SK-N-MC (cell line): Measurements from ENCODE around the gene POMT1.
"Not testable (repeated sequence)": the region's sequence is repeated elsewhere in the genome, so short reads cannot be mapped to it uniquely, and the experiment has no call there.

Experiments
- DNase-seq: peaks from one replicate; pipeline ENCODE4 v3.0.0-alpha.2; 2011; ENCODE audit warnings: low read depth, low spot score
- H3K27ac ChIP-seq: fragments of 200-600 bp; sonication (generic); 2 replicates; pipeline ENCODE4 v1.5.1; 2016; ENCODE audit warnings: mixed run types
- H3K36me3 ChIP-seq: fragments of 200-600 bp; sonication (generic); 2 replicates; pipeline ENCODE4 v1.6.1; 2017; ENCODE audit warnings: antibody characterized with exemption, low read length, mixed read lengths; ENCODE audit not compliant: insufficient read depth
- H3K4me3 ChIP-seq: fragments of 200-600 bp; sonication (generic); 2 replicates; pipeline ENCODE4 v1.5.1; 2016
- H3K9ac ChIP-seq: fragments of 200-600 bp; sonication (generic); 2 replicates; pipeline ENCODE4 v1.8.0; 2017; ENCODE audit warnings: mixed run types, mixed read lengths; ENCODE audit not compliant: insufficient read length
- H3K9me3 ChIP-seq: fragments of 200-600 bp; sonication (generic); 2 replicates; pipeline ENCODE4 v1.6.1; 2017; ENCODE audit warnings: low read depth, mild to moderate bottlenecking, antibody characterized with exemption, low read length, moderate library complexity, mixed read lengths
- EZH2 ChIP-seq: fragments of 200-600 bp; sonication (generic); IDR thresholded peaks from one replicate; pipeline ENCODE4 v1.6.1; 2017; ENCODE audit warnings: antibody characterized with exemption
- FOXP2 ChIP-seq: optimal IDR thresholded peaks from 2 replicates; pipeline ENCODE3; 2011; ENCODE audit warnings: mild to moderate bottlenecking, moderate library complexity; ENCODE audit not compliant: insufficient read depth; ENCODE audit errors: extremely low read length, control extremely low read depth
- POLR2AphosphoS5 ChIP-seq: IDR thresholded peaks from 2 replicates; pipeline ENCODE4 v1.6.1; 2012; ENCODE audit warnings: mild to moderate bottlenecking, low read depth, low read length, borderline replicate concordance

The POMT1 gene

GRCh38 chr9:131500377-131500776 is 2.3 kb upstream of the POMT1 start:
- peak overlapping the region; percentile 68; the same call in 1 of the 2 replicates for H3K27ac ChIP-seq

GRCh38 chr9:131500939-131501541 is 1.7 kb upstream of the POMT1 start:
- no peak overlapping the region for H3K9ac ChIP-seq
- no peaks in the 10 kb centered on the region for H3K9me3 ChIP-seq
- DNase-seq: no peak
- peak; percentile 3; the same call in 1 of the 2 replicates for TF ChIP-seq POLR2AphosphoS5
- TF ChIP-seq EZH2: no peak
- peak overlapping the region; percentile 68; the same call in 1 of the 2 replicates for H3K27ac ChIP-seq
- H3K4me3 ChIP-seq: no peak overlapping the region
- H3K36me3 ChIP-seq: peaks cover 32% of the 10 kb centered on the region

More at GRCh38 chr9:131500377-131500776, 2.3 kb upstream of the POMT1 start:
- Histone ChIP-seq H3K9ac (no peak overlapping the region), H3K4me3 (no peak overlapping the region), H3K36me3 (peaks cover 39% of the 10 kb centered on the region), H3K9me3 (no peaks in the 10 kb centered on the region)
- DNase-seq: no peak
- TF ChIP-seq POLR2AphosphoS5: peak; percentile 6; the same call in 1 of the 2 replicates
- TF ChIP-seq FOXP2: no peak

GRCh38 chr9:131503626-131504465 is 1.1 kb downstream of the POMT1 start:
- Histone ChIP-seq H3K4me3 (peak overlapping the region; percentile 96), H3K9ac (peak overlapping the region; percentile 93), H3K9me3 (no peaks in the 10 kb centered on the region), H3K27ac (no peak overlapping the region), H3K36me3 (peaks cover 7% of the 10 kb centered on the region)
- no peak for DNase-seq
- no peak for TF ChIP-seq POLR2AphosphoS5
- no peak for TF ChIP-seq FOXP2
- TF ChIP-seq EZH2: no peak

- TF ChIP-seq POLR2AphosphoS5 (no peak), EZH2 (no peak), FOXP2 (no peak)
- DNase-seq: no peak
- Histone ChIP-seq H3K9ac (no peak overlapping the region), H3K4me3 (no peak overlapping the region), H3K9me3 (no peaks in the 10 kb centered on the region), H3K36me3 (peaks cover 5% of the 10 kb centered on the region; the same call in 1 of the 2 replicates), H3K27ac (no peak overlapping the region)
Observed at GRCh38 chr9:131505012-131505411, 2.3 kb downstream of the POMT1 start.

GRCh38 chr9:131511416-131511815 is 8.7 kb downstream of the POMT1 start:
- Histone ChIP-seq H3K36me3 (peaks cover 28% of the 10 kb centered on the region), H3K27ac (no peak overlapping the region), H3K9me3 (no peaks in the 10 kb centered on the region), H3K9ac (no peak overlapping the region), H3K4me3 (no peak overlapping the region)
- DNase-seq: no peak
- no peak for TF ChIP-seq POLR2AphosphoS5
- TF ChIP-seq EZH2: no peak
- no peak for TF ChIP-seq FOXP2

GRCh38 chr9:131511880-131512279 is 9.2 kb downstream of the POMT1 start:
- H3K9ac ChIP-seq: no peak overlapping the region
- no peaks in the 10 kb centered on the region for H3K9me3 ChIP-seq
- no peak overlapping the region for H3K4me3 ChIP-seq
- no peak for DNase-seq
- TF ChIP-seq POLR2AphosphoS5 (no peak), FOXP2 (no peak), EZH2 (no peak)
- H3K27ac ChIP-seq: no peak overlapping the region
- peaks cover 32% of the 10 kb centered on the region for H3K36me3 ChIP-seq

- TF ChIP-seq POLR2AphosphoS5 (no peak), FOXP2 (no peak), EZH2 (no peak)
- H3K4me3 ChIP-seq: no peak overlapping the region
- no peak for DNase-seq
- no peak overlapping the region for H3K27ac ChIP-seq
- no peaks in the 10 kb centered on the region for H3K9me3 ChIP-seq
- H3K9ac ChIP-seq: no peak overlapping the region
- peaks cover 34% of the 10 kb centered on the region for H3K36me3 ChIP-seq
Observed at GRCh38 chr9:131513177-131513576, 10.5 kb downstream of the POMT1 start.

GRCh38 chr9:131515559-131516031 is 12.9 kb downstream of the POMT1 start:
- H3K9ac ChIP-seq, H3K4me3 ChIP-seq, DNase-seq, H3K27ac ChIP-seq, H3K9me3 ChIP-seq: not testable (repeated sequence)
- H3K36me3 ChIP-seq: peaks cover 43% of the 10 kb centered on the region

GRCh38 chr9:131516100-131516499 is 13.4 kb downstream of the POMT1 start:
- Histone ChIP-seq H3K4me3 (no peak overlapping the region), H3K36me3 (peaks cover 43% of the 10 kb centered on the region), H3K27ac (no peak overlapping the region), H3K9me3 (no peaks in the 10 kb centered on the region), H3K9ac (no peak overlapping the region)
- TF ChIP-seq POLR2AphosphoS5 (no peak), FOXP2 (no peak), EZH2 (no peak)
- DNase-seq: no peak
